ENCODE results near the gene IGF2R.

The IGF2R gene

GRCh38 chr6:160134779-160135547 is 166.1 kb downstream of the IGF2R start:
- TF ChIP-seq, protein P1, sequence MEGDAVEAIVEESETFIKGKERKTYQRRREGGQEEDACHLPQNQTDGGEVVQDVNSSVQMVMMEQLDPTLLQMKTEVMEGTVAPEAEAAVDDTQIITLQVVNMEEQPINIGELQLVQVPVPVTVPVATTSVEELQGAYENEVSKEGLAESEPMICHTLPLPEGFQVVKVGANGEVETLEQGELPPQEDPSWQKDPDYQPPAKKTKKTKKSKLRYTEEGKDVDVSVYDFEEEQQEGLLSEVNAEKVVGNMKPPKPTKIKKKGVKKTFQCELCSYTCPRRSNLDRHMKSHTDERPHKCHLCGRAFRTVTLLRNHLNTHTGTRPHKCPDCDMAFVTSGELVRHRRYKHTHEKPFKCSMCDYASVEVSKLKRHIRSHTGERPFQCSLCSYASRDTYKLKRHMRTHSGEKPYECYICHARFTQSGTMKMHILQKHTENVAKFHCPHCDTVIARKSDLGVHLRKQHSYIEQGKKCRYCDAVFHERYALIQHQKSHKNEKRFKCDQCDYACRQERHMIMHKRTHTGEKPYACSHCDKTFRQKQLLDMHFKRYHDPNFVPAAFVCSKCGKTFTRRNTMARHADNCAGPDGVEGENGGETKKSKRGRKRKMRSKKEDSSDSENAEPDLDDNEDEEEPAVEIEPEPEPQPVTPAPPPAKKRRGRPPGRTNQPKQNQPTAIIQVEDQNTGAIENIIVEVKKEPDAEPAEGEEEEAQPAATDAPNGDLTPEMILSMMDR (IDR thresholded peaks at IDR 0.05; ENCODE audit: low read depth, low read length, poor library complexity, severe bottlenecking) = no peak
- no peak for TF ChIP-seq EZH2phosphoT487 (IDR thresholded peaks at IDR 0.05; ENCODE audit: borderline replicate concordance, low read length)
- H3K4me1 ChIP-seq (ENCODE audit: control insufficient read depth, low read length) = no peaks in the 10 kb centered on the region; the same call in 1 of the 2 replicates
- no peaks in the 10 kb centered on the region for H3K9me3 ChIP-seq (ENCODE audit: control insufficient read depth, insufficient read depth, low read length)

GRCh38 chr6:160135907-160136655 is 167.2 kb downstream of the IGF2R start:
- no peaks in the 10 kb centered on the region for H3F3A ChIP-seq (ENCODE audit: control insufficient read depth, insufficient read depth)
- no peaks in the 10 kb centered on the region for H3K27me3 ChIP-seq (ENCODE audit: control insufficient read depth, low read length)
- no peak overlapping the region for H3K27ac ChIP-seq (ENCODE audit: low read depth, low read length)
- no peak for TF ChIP-seq EZH2phosphoT487 (IDR thresholded peaks at IDR 0.05; ENCODE audit: borderline replicate concordance, low read length)
- TF ChIP-seq, protein P1 (IDR thresholded peaks at IDR 0.05; ENCODE audit: low read depth, low read length, poor library complexity, severe bottlenecking) = no peak
- no peaks in the 10 kb centered on the region for H4K20me1 ChIP-seq (ENCODE audit: control insufficient read depth, insufficient read depth, low read depth, low read length)
- no peaks in the 10 kb centered on the region for H3K79me2 ChIP-seq (ENCODE audit: control insufficient read depth, low read length)
- no peaks in the 10 kb centered on the region for H3K36me3 ChIP-seq (ENCODE audit: control insufficient read depth, low read length)
- H3K4me1 ChIP-seq (ENCODE audit: control insufficient read depth, low read length) = no peaks in the 10 kb centered on the region; the same call in 1 of the 2 replicates
- no peaks in the 10 kb centered on the region for H3K9me2 ChIP-seq (replicated peaks; ENCODE audit: control insufficient read depth, low read length)
- H3K4me2 ChIP-seq (ENCODE audit: low read length) = no peak overlapping the region
- no peak overlapping the region for H3K4me3 ChIP-seq (ENCODE audit: low read length)
- H3K9me3 ChIP-seq (ENCODE audit: control insufficient read depth, insufficient read depth, low read length) = no peaks in the 10 kb centered on the region

More at GRCh38 chr6:160134779-160135547, 166.1 kb downstream of the IGF2R start:
- H3K9me2 ChIP-seq (replicated peaks; ENCODE audit: control insufficient read depth, low read length) = no peaks in the 10 kb centered on the region
- no peaks in the 10 kb centered on the region for H3K27me3 ChIP-seq (ENCODE audit: control insufficient read depth, low read length)
- no peaks in the 10 kb centered on the region for H3F3A ChIP-seq (ENCODE audit: control insufficient read depth, insufficient read depth)
- H4K20me1 ChIP-seq (ENCODE audit: control insufficient read depth, insufficient read depth, low read depth, low read length) = no peaks in the 10 kb centered on the region
- no peaks in the 10 kb centered on the region for H3K36me3 ChIP-seq (ENCODE audit: control insufficient read depth, low read length)
- H3K4me2 ChIP-seq (ENCODE audit: low read length) = no peak overlapping the region
- H3K79me2 ChIP-seq (ENCODE audit: control insufficient read depth, low read length) = no peaks in the 10 kb centered on the region
- H3K27ac ChIP-seq (ENCODE audit: low read depth, low read length) = no peak overlapping the region
- no peak overlapping the region for H3K4me3 ChIP-seq (ENCODE audit: low read length)

DNA sequence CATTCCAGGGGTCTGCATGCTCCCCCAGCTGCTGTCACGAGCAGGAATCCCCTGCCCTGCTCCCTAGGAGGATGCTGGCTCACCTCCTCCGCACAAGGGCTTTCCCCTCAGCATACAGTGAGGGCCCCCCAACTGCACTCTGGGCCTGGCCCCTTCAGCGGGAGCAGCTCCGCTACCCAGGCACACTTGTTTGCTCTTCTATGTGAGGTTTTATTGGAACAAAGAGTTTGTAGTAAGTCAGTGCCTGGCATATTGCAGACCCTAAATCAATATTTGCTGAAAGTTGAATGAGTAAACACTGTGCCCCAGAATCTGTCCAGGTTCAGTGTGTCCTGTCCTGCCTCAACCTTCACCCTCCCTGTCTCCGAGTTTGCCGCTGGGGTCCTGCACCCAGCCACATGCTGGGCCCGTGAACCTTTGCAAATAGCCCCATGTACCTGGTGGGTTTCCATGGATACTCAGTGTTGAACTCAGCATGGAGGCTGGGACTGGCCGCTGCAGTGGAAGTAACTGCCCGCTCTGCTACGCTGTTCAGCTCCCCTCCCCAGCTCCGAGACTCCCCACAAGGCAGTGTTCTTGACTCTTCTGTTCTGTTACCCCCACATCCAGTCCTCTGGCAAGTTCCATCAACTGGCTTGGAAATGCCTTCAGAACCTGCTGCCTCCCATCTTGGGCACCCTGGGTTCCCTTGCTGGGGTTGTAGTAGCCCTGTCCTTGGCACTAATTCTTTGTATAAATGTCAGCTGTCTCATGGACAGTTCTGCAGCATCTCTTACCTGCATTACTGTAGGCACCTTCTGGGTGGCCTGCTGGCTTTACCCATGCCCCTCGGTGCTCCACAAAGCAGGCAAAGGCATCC is 168.5 kb downstream of the IGF2R start:
- no peaks in the 10 kb centered on the region for H4K20me1 ChIP-seq (ENCODE audit: control insufficient read depth, insufficient read depth, low read depth, low read length)
- no peaks in the 10 kb centered on the region; the same call in 1 of the 2 replicates for H3K4me1 ChIP-seq (ENCODE audit: control insufficient read depth, low read length)
- H3F3A ChIP-seq (ENCODE audit: control insufficient read depth, insufficient read depth) = no peaks in the 10 kb centered on the region
- H3K9me2 ChIP-seq (replicated peaks; ENCODE audit: control insufficient read depth, low read length) = no peaks in the 10 kb centered on the region
- no peak overlapping the region for H3K27ac ChIP-seq (ENCODE audit: low read depth, low read length)
- H3K4me3 ChIP-seq (ENCODE audit: low read length) = no peak overlapping the region
- H3K9me3 ChIP-seq (ENCODE audit: control insufficient read depth, insufficient read depth, low read length) = no peaks in the 10 kb centered on the region
- H3K79me2 ChIP-seq (ENCODE audit: control insufficient read depth, low read length) = no peaks in the 10 kb centered on the region
- no peaks in the 10 kb centered on the region for H3K27me3 ChIP-seq (ENCODE audit: control insufficient read depth, low read length)
- no peak overlapping the region for H3K4me2 ChIP-seq (ENCODE audit: low read length)
- TF ChIP-seq, protein P1 (IDR thresholded peaks at IDR 0.05; ENCODE audit: low read depth, low read length, poor library complexity, severe bottlenecking) = no peak
- TF ChIP-seq EZH2phosphoT487 (IDR thresholded peaks at IDR 0.05; ENCODE audit: borderline replicate concordance, low read length) = no peak
- H3K36me3 ChIP-seq (ENCODE audit: control insufficient read depth, low read length) = no peaks in the 10 kb centered on the region
